Measurements from ENCODE around the gene ABLIM1.

The ABLIM1 gene

GRCh38 chr10:114403541-114404161, 254.4 kb downstream of the ABLIM1 start:
- Mint-ChIP-seq H3K36me3 (no peaks in the 10 kb centered on the region), H3K9me3 (no peaks in the 10 kb centered on the region), H3K27ac (no peak overlapping the region), H3K4me3 (no peak overlapping the region), H3K4me1 (peaks cover 30% of the 10 kb centered on the region), H3K27me3 (peaks cover 80% of the 10 kb centered on the region)
- no peak for ATAC-seq

- H3K4me1 Mint-ChIP-seq, result peaks cover 24% of the 10 kb centered on the region
- ATAC-seq, result peak; percentile 31
These were observed 255.1 kb downstream of the ABLIM1 start for GRCh38 chr10:114402871-114403540.

GRCh38 chr10:114402233-114402632, 255.8 kb downstream of the ABLIM1 start:
- Mint-ChIP-seq H3K4me1 (peaks cover 20% of the 10 kb centered on the region), H3K4me3 (no peak overlapping the region), H3K27me3 (peaks cover 94% of the 10 kb centered on the region), H3K27ac (no peak overlapping the region), H3K9me3 (no peaks in the 10 kb centered on the region), H3K36me3 (no peaks in the 10 kb centered on the region)
- no peak for ATAC-seq

More at GRCh38 chr10:114402871-114403540, 255.1 kb downstream of the ABLIM1 start:
- Mint-ChIP-seq H3K27me3 (peaks cover 86% of the 10 kb centered on the region), H3K36me3 (no peaks in the 10 kb centered on the region), H3K9me3 (no peaks in the 10 kb centered on the region), H3K27ac (no peak overlapping the region), H3K4me3 (peak overlapping the region; percentile 38)

- no peak for ATAC-seq
- H3K4me3 Mint-ChIP-seq, result no peak overlapping the region
These were observed 256.8 kb downstream of the ABLIM1 start for GRCh38 chr10:114401195-114401791.

GRCh38 chr10:114400091-114400490, 258.0 kb downstream of the ABLIM1 start:
- no peaks in the 10 kb centered on the region for H3K9me3 Mint-ChIP-seq
- peaks cover 27% of the 10 kb centered on the region for H3K4me1 Mint-ChIP-seq
- ATAC-seq, result no peak
- H3K4me3 Mint-ChIP-seq, result no peak overlapping the region
- no peaks in the 10 kb centered on the region for H3K36me3 Mint-ChIP-seq
- no peak overlapping the region for H3K27ac Mint-ChIP-seq
- H3K27me3 Mint-ChIP-seq, result peaks cover 96% of the 10 kb centered on the region

More at GRCh38 chr10:114401195-114401791, 256.8 kb downstream of the ABLIM1 start:
- H3K4me1 Mint-ChIP-seq, result peaks cover 20% of the 10 kb centered on the region
- H3K9me3 Mint-ChIP-seq, result no peaks in the 10 kb centered on the region
- H3K27ac Mint-ChIP-seq, result no peak overlapping the region
- peaks cover 98% of the 10 kb centered on the region for H3K27me3 Mint-ChIP-seq
- H3K36me3 Mint-ChIP-seq, result no peaks in the 10 kb centered on the region

- Mint-ChIP-seq H3K27me3 (peaks cover 96% of the 10 kb centered on the region), H3K4me3 (no peak overlapping the region), H3K27ac (no peak overlapping the region), H3K36me3 (no peaks in the 10 kb centered on the region), H3K9me3 (no peaks in the 10 kb centered on the region), H3K4me1 (peaks cover 23% of the 10 kb centered on the region)
- no peak for ATAC-seq
These were observed 258.5 kb downstream of the ABLIM1 start for GRCh38 chr10:114399576-114399975.

GRCh38 chr10:114398587-114399331, 259.3 kb downstream of the ABLIM1 start:
- Mint-ChIP-seq H3K27me3 (peaks cover 96% of the 10 kb centered on the region), H3K4me1 (peaks cover 16% of the 10 kb centered on the region), H3K36me3 (no peaks in the 10 kb centered on the region), H3K9me3 (no peaks in the 10 kb centered on the region), H3K4me3 (no peak overlapping the region), H3K27ac (no peak overlapping the region)
- no peak for ATAC-seq

GRCh38 chr10:114397651-114398145, 260.4 kb downstream of the ABLIM1 start:
- Mint-ChIP-seq H3K4me1 (peaks cover 9% of the 10 kb centered on the region), H3K36me3 (no peaks in the 10 kb centered on the region), H3K9me3 (no peaks in the 10 kb centered on the region), H3K27me3 (peaks cover 95% of the 10 kb centered on the region), H3K27ac (no peak overlapping the region), H3K4me3 (no peak overlapping the region)
- no peak for ATAC-seq

GRCh38 chr10:114396464-114396863, 261.6 kb downstream of the ABLIM1 start:
- Mint-ChIP-seq H3K4me3 (no peak overlapping the region), H3K36me3 (no peaks in the 10 kb centered on the region), H3K27ac (no peak overlapping the region), H3K4me1 (peaks cover 7% of the 10 kb centered on the region), H3K27me3 (peaks cover 83% of the 10 kb centered on the region), H3K9me3 (no peaks in the 10 kb centered on the region)
- no peak for ATAC-seq

- H3K9me3 Mint-ChIP-seq, result no peaks in the 10 kb centered on the region
- H3K27ac Mint-ChIP-seq, result no peak overlapping the region
- peaks cover 7% of the 10 kb centered on the region for H3K4me1 Mint-ChIP-seq
- peaks cover 82% of the 10 kb centered on the region for H3K27me3 Mint-ChIP-seq
- H3K4me3 Mint-ChIP-seq, result no peak overlapping the region
- no peaks in the 10 kb centered on the region for H3K36me3 Mint-ChIP-seq
- ATAC-seq, result peak; percentile 47
These were observed 262.6 kb downstream of the ABLIM1 start for GRCh38 chr10:114395366-114396022.

- Mint-ChIP-seq H3K4me3 (no peak overlapping the region), H3K4me1 (peaks cover 7% of the 10 kb centered on the region), H3K27me3 (peaks cover 72% of the 10 kb centered on the region), H3K36me3 (no peaks in the 10 kb centered on the region), H3K27ac (no peak overlapping the region), H3K9me3 (no peaks in the 10 kb centered on the region)
- ATAC-seq, result no peak
These were observed 263.5 kb downstream of the ABLIM1 start for GRCh38 chr10:114394531-114394930.

- ATAC-seq, result no peak
- no peaks in the 10 kb centered on the region for H3K36me3 Mint-ChIP-seq
- H3K27me3 Mint-ChIP-seq, result peaks cover 66% of the 10 kb centered on the region
- no peak overlapping the region for H3K27ac Mint-ChIP-seq
- peaks cover 7% of the 10 kb centered on the region for H3K4me1 Mint-ChIP-seq
- no peaks in the 10 kb centered on the region for H3K9me3 Mint-ChIP-seq
- H3K4me3 Mint-ChIP-seq, result no peak overlapping the region
These were observed 264.2 kb downstream of the ABLIM1 start for GRCh38 chr10:114393886-114394285.

GRCh38 chr10:114393482-114393881, 264.6 kb downstream of the ABLIM1 start:
- H3K36me3 Mint-ChIP-seq, result no peaks in the 10 kb centered on the region
- peaks cover 9% of the 10 kb centered on the region for H3K4me1 Mint-ChIP-seq
- H3K9me3 Mint-ChIP-seq, result no peaks in the 10 kb centered on the region
- H3K4me3 Mint-ChIP-seq, result no peak overlapping the region
- ATAC-seq, result no peak
- H3K27me3 Mint-ChIP-seq, result peaks cover 64% of the 10 kb centered on the region
- H3K27ac Mint-ChIP-seq, result no peak overlapping the region

- Mint-ChIP-seq H3K27ac (no peak overlapping the region), H3K4me3 (no peak overlapping the region), H3K27me3 (peaks cover 59% of the 10 kb centered on the region), H3K4me1 (peaks cover 16% of the 10 kb centered on the region), H3K36me3 (no peaks in the 10 kb centered on the region), H3K9me3 (peaks cover 3% of the 10 kb centered on the region)
- ATAC-seq, result no peak
These were observed 265.8 kb downstream of the ABLIM1 start for GRCh38 chr10:114392112-114392835.

Measured in stimulated activated memory B cell treated with anti-CD40 and anti-IgM and Interleukin-4, amounts not matched to agents 10 μg/mL and 1 μg/mL and 100 μg/mL, for 72 hours (primary cell).